Neural progenitor cell (in vitro differentiated cells): ENCODE data around the gene ZNF536. TPM values are rescaled to one million over a fixed set of nuclear protein-coding genes. Genes with fewer than 3 reads are reported as not detected.

Experiments used
- DNase-seq: peaks from one replicate; pipeline ENCODE4 v3.0.0-alpha.2; 2016; ENCODE audit warnings: low spot score
- H2AFZ ChIP-seq: fragments of 200-600 bp; sonication (generic); replicated peaks from 2 replicates; pipeline ENCODE4 v1.6.1; 2016; ENCODE audit warnings: antibody characterized with exemption
- H3F3A ChIP-seq: fragments of 200-600 bp; sonication (generic); 2 replicates; pipeline ENCODE4 v1.6.1; 2016; ENCODE audit warnings: antibody characterized with exemption, low read depth
- H3K27ac ChIP-seq: fragments of 200-600 bp; sonication (generic); 2 replicates; pipeline ENCODE4 v1.5.1; 2016; ENCODE audit warnings: mild to moderate bottlenecking
- H3K27me3 ChIP-seq: fragments of 200-600 bp; sonication (generic); 2 replicates; pipeline ENCODE4 v1.6.1; 2016; ENCODE audit warnings: mild to moderate bottlenecking, moderate library complexity
- H3K36me3 ChIP-seq: fragments of 200-600 bp; sonication (generic); 2 replicates; pipeline ENCODE4 v1.5.1; 2016
- H3K4me1 ChIP-seq: fragments of 200-600 bp; sonication (generic); 2 replicates; pipeline ENCODE4 v1.6.1; 2016; ENCODE audit warnings: mixed run types
- H3K4me2 ChIP-seq: fragments of 200-600 bp; sonication (generic); 2 replicates; pipeline ENCODE4 v1.6.1; 2016
- H3K4me3 ChIP-seq: fragments of 200-600 bp; sonication (generic); 2 replicates; pipeline ENCODE4 v1.5.1; 2016
- H3K79me2 ChIP-seq: fragments of 200-600 bp; sonication (generic); 2 replicates; pipeline ENCODE4 v1.6.1; 2016; ENCODE audit warnings: low read depth
- H3K9ac ChIP-seq: fragments of 200-600 bp; sonication (generic); 2 replicates; pipeline ENCODE4 v1.6.1; 2016
- H3K9me3 ChIP-seq: fragments of 200-600 bp; sonication (generic); 2 replicates; pipeline ENCODE4 v1.5.1; 2016; ENCODE audit warnings: low read depth
- H4K20me1 ChIP-seq: fragments of 200-600 bp; sonication (generic); 2 replicates; pipeline ENCODE4 v1.6.1; 2016; ENCODE audit warnings: low read depth
- H3K27ac Mint-ChIP-seq: 3 replicates; pipeline ENCODE4 v1.8.0; 2021; ENCODE audit warnings: mixed read lengths
- H3K27me3 Mint-ChIP-seq: 2 replicates; pipeline ENCODE4 v1.8.0; 2022; ENCODE audit warnings: low read depth, mild to moderate bottlenecking, inconsistent platforms, moderate library complexity, mixed read lengths; ENCODE audit not compliant: insufficient read depth
- H3K36me3 Mint-ChIP-seq: 3 replicates; pipeline ENCODE4 v1.8.0; 2021; ENCODE audit warnings: mixed read lengths
- H3K4me1 Mint-ChIP-seq: 3 replicates; pipeline ENCODE4 v1.8.0; 2021; ENCODE audit warnings: mixed read lengths
- H3K4me3 Mint-ChIP-seq: 3 replicates; pipeline ENCODE4 v1.8.0; 2021; ENCODE audit warnings: mild to moderate bottlenecking, moderate library complexity, mixed read lengths
- H3K9me3 Mint-ChIP-seq: 3 replicates; pipeline ENCODE4 v1.8.0; 2020; ENCODE audit warnings: mixed read lengths
- EZH2 ChIP-seq: fragments of 200-600 bp; sonication (generic); IDR thresholded peaks from 2 replicates; pipeline ENCODE4 v1.6.1; 2017; ENCODE audit warnings: antibody characterized with exemption, mild to moderate bottlenecking, moderate library complexity
- EZH2phosphoT487 ChIP-seq: fragments of 200-600 bp; sonication (generic); IDR thresholded peaks from 2 replicates; pipeline ENCODE4 v1.6.1; 2017; ENCODE audit warnings: antibody characterized with exemption
- total RNA-seq: library from RNA; depleted of rRNA; stranded (reverse); fragments of >200 nt; gene quantifications from 2 replicates; pipeline ENCODE4 v1.2.3, GENCODE V29; 2015; ENCODE audit warnings: low replicate concordance
- TF ChIP-seq, protein P1 (sequence below): fragments of 200-600 bp; sonication (generic); IDR thresholded peaks from 2 replicates; pipeline ENCODE4 v1.5.1; 2017; ENCODE audit warnings: antibody characterized with exemption, mild to moderate bottlenecking

ZNF536 gene
- total RNA-seq, 1 donor from 2014 or later: 0.24 TPM

DNA sequence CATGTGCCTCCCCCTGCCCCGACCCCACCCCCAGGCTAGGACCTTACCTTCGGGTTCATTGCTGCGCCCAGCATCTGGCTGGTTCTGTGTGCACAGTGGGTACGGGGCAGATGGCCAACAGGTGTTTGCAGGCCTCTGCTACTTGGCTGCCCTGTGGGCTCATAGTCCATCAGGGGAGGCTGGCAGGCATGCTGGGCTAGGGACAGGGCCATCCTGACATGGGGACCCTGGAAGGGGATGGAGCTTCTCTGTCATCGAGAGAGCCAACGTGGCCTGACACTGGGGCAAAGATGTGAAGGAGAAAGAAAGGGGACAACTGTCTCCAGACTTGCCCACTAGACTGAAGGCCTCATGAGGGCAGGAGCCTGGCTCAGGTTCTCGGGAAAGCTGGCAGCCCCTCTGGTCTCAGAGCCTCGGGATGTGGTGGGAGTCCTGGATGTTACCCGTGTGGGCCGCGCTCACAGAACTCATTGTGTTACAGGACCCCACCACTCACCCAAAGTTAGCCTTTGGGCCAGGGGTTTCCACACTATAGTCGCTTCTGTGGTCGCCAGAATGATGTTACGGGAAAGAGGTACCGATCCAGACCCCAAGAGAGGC is 4.7 kb downstream of the ZNF536 start:
- H2AFZ ChIP-seq: no peak overlapping the region
- no peaks in the 10 kb centered on the region for H3K9me3 Mint-ChIP-seq
- no peaks in the 10 kb centered on the region for H3K9me3 ChIP-seq
- H3K4me3 Mint-ChIP-seq: no peak overlapping the region
- H3K36me3 Mint-ChIP-seq: no peaks in the 10 kb centered on the region
- H3K79me2 ChIP-seq: no peaks in the 10 kb centered on the region
- TF ChIP-seq EZH2phosphoT487 (no peak), EZH2 (no peak)
- TF ChIP-seq, protein P1, sequence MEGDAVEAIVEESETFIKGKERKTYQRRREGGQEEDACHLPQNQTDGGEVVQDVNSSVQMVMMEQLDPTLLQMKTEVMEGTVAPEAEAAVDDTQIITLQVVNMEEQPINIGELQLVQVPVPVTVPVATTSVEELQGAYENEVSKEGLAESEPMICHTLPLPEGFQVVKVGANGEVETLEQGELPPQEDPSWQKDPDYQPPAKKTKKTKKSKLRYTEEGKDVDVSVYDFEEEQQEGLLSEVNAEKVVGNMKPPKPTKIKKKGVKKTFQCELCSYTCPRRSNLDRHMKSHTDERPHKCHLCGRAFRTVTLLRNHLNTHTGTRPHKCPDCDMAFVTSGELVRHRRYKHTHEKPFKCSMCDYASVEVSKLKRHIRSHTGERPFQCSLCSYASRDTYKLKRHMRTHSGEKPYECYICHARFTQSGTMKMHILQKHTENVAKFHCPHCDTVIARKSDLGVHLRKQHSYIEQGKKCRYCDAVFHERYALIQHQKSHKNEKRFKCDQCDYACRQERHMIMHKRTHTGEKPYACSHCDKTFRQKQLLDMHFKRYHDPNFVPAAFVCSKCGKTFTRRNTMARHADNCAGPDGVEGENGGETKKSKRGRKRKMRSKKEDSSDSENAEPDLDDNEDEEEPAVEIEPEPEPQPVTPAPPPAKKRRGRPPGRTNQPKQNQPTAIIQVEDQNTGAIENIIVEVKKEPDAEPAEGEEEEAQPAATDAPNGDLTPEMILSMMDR: no peak
- H3K27me3 ChIP-seq: peaks cover 44% of the 10 kb centered on the region
- H3K27me3 Mint-ChIP-seq: peaks cover 29% of the 10 kb centered on the region
- peaks cover 20% of the 10 kb centered on the region for H3F3A ChIP-seq
- no peaks in the 10 kb centered on the region for H4K20me1 ChIP-seq
- no peak overlapping the region for H3K9ac ChIP-seq
- H3K36me3 ChIP-seq: no peaks in the 10 kb centered on the region
- H3K4me1 ChIP-seq: peaks cover 28% of the 10 kb centered on the region
- H3K27ac ChIP-seq: no peak overlapping the region
- H3K4me2 ChIP-seq: no peak overlapping the region
- no peak for DNase-seq
- no peak overlapping the region for H3K27ac Mint-ChIP-seq
- H3K4me1 Mint-ChIP-seq: peaks cover 16% of the 10 kb centered on the region
- no peak overlapping the region for H3K4me3 ChIP-seq

DNA sequence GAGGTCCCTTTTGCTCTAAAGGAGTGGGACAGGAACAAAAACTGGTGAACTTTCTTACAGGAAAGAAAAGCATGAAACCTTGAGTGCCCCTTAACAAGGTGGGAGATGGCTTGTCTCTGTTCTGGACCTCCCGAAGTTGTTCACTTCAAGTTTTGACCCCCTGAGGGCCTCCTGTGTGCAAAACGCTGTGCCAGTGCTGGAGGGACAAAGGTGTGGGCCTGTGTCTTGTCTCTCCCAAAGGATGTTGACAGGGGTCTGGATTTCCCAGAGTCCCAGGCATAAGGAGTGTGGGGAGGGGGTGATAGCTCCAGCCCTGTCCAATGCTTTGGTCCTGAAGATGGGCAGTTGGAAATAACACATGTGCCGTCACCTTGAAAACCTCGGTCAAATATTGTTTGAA is 6.5 kb downstream of the ZNF536 start:
- Mint-ChIP-seq H3K36me3 (no peaks in the 10 kb centered on the region), H3K9me3 (no peaks in the 10 kb centered on the region), H3K27me3 (peaks cover 18% of the 10 kb centered on the region), H3K27ac (no peak overlapping the region), H3K4me1 (no peaks in the 10 kb centered on the region), H3K4me3 (no peak overlapping the region)
- H3F3A ChIP-seq: peaks cover 9% of the 10 kb centered on the region
- H3K9me3 ChIP-seq: no peaks in the 10 kb centered on the region
- H3K27ac ChIP-seq: no peak overlapping the region
- H2AFZ ChIP-seq: no peak overlapping the region
- H3K4me3 ChIP-seq: no peak overlapping the region
- peaks cover 10% of the 10 kb centered on the region for H3K4me1 ChIP-seq
- no peak overlapping the region for H3K9ac ChIP-seq
- H3K36me3 ChIP-seq: no peaks in the 10 kb centered on the region
- no peaks in the 10 kb centered on the region for H3K79me2 ChIP-seq
- no peak for DNase-seq
- no peaks in the 10 kb centered on the region for H4K20me1 ChIP-seq
- TF ChIP-seq EZH2 (no peak), EZH2phosphoT487 (no peak)
- H3K4me2 ChIP-seq: no peak overlapping the region
- H3K27me3 ChIP-seq: peaks cover 34% of the 10 kb centered on the region

DNA sequence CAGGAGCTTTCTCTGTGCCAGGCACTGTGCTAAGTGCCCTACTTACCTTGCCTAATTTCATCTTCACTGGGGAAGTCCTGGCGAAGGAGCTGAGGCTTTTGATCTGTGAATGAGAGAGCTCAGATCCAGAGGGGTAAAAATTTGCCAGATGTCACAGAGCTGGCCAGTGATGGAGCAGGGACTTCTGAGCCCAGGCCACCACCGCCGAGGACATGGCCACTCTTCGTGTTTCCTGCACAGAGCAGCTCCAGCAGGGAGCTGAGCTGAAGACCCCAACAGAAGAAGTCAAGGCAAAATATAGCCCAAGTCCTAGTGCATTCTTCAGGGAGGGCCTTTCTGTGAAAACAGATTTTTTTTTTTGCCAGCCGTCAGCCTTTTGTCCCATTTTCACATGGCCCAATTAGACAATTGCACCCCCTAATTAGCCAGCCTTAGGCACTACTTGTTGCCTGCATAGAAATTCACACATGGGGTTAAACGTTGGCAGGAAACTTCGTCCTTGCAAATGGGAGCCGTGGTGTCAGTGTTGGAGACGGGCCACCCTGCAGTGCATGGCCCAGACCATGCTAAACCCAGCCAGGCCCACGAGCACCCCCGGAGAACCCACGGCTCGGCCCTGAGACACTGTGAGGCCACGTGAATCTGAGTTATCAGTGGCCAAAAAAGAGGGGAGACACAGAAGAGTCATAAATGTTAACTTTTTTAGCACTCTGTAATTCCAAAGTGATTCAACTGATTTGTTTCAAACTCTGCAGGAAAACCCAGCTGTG is 7.8 kb downstream of the ZNF536 start:
- H3K27me3 ChIP-seq: peaks cover 21% of the 10 kb centered on the region

More for the DNA sequence above, 7.8 kb downstream of the ZNF536 start:
- DNase-seq: no peak
- Histone ChIP-seq H3K27ac (no peak overlapping the region), H3F3A (no peaks in the 10 kb centered on the region), H3K79me2 (no peaks in the 10 kb centered on the region), H3K9ac (no peak overlapping the region), H2AFZ (no peak overlapping the region), H4K20me1 (no peaks in the 10 kb centered on the region), H3K4me3 (no peak overlapping the region), H3K36me3 (no peaks in the 10 kb centered on the region), H3K9me3 (no peaks in the 10 kb centered on the region), H3K4me1 (no peaks in the 10 kb centered on the region), H3K4me2 (no peak overlapping the region)
- Mint-ChIP-seq H3K4me3 (no peak overlapping the region), H3K27ac (no peak overlapping the region), H3K9me3 (no peaks in the 10 kb centered on the region), H3K36me3 (no peaks in the 10 kb centered on the region), H3K4me1 (no peaks in the 10 kb centered on the region), H3K27me3 (peaks cover 18% of the 10 kb centered on the region)
- TF ChIP-seq, protein P1: no peak
- TF ChIP-seq EZH2phosphoT487 (no peak), EZH2 (no peak)
